GM21717 (cell line): ENCODE results near the gene FFAR3.
"Not testable (repeated sequence)": the region's sequence is repeated elsewhere in the genome, so short reads cannot be mapped to it uniquely, and the experiment has no call there.

Experiments
- ATAC-seq: cut with Tn5 transposase; IDR thresholded peaks from one replicate; pipeline ENCODE4 v1.9.1; 2021; ENCODE audit warnings: mild to moderate bottlenecking, moderate library complexity; ENCODE audit not compliant: unreplicated experiment

Gene FFAR3

DNA sequence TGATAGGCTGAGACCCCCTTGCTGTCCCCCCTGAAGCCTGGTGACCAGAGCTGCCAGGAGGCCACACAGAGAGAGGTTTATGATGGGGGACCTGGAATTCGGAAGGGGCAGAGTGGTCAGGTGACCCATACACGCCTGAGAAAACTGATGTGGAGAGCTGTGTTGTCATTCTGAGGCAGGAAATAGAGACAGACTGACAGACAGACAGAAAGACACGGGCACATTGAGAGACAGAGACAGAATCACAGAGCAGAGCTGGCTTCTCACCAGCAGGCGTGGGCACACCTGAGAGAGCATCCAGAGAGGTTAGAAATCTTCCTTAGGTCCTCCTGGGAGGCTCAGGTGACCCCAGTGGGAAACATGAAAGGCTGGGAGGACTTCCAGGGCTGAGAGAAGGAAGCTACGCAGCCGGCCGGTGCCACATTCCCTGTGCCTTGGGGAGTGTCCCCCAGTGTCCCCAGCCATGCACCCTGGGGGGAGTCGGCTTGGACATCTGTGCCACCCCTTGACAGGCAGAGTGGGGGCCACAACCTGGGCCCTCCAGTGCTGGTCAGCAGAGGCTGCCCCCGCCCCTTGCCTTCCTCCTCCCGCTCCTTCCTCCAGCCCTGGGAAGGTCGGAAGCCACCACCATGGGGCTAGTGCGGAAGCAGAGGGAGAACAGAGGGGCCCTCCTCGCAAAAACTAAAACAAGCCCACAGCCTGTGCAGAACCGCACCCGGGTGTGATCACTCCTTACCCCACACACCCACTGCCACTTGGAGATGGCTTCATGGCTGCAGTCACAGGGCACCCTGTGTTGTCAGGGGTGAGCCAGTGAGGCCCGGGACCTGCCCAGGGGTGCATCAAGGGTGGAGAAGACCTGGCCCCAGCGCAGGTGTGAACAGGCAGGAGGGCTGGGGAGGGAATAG is 8.4 kb upstream of the FFAR3 start:
- ATAC-seq, result no peak

- no peak for ATAC-seq
These were observed 7.7 kb upstream of the FFAR3 start for GRCh38 chr19:35350591-35350990.

GRCh38 chr19:35351411-35352176 is 6.7 kb upstream of the FFAR3 start:
- ATAC-seq, result no peak

DNA sequence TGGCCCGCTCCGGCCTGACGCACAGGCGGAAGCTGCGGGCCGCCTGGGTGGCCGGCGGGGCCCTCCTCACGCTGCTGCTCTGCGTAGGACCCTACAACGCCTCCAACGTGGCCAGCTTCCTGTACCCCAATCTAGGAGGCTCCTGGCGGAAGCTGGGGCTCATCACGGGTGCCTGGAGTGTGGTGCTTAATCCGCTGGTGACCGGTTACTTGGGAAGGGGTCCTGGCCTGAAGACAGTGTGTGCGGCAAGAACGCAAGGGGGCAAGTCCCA is 6.1 kb upstream of the FFAR3 start:
- ATAC-seq, result no peak

DNA sequence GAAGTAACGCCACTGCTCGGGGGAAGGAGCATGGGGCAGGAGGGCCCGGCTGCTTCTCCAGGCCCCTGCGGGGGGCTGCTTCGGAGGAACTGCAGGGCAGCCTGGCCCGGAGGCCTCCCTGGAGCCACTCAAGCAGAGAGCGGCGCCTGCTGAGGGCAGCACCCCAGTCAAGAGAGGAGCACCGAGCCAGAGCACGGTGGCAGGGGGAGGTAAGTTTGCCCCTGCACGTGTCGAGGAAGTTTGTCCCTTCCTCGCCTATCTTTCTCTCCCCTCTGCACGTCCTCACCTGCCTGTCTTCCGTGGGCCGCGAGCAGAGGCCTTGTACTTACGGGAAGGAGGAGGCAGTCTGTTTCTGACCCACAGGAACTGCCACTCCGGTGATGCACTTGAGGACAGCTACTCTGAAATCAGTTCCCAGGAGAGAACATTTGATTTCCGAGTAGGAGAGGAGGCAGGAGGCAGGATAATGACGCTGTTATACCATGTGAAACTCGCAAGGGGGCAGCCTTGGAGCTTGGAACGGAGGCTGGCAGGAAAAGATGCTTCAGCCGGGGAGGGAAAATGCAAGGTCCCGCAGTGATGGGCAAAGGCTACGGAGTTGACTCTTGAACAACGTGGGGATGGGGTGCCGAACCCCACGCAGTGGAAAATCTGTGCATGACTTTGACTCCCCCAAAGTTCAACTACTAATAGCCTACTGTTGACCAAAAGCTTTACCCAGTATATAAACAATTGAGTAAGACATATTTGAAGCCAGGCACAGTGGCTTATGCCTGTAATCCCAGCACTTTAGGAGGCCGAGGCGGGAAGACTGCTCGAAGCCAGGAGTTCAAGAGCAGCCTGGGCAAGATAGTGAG is 5.6 kb upstream of the FFAR3 start:
- no peak for ATAC-seq

DNA sequence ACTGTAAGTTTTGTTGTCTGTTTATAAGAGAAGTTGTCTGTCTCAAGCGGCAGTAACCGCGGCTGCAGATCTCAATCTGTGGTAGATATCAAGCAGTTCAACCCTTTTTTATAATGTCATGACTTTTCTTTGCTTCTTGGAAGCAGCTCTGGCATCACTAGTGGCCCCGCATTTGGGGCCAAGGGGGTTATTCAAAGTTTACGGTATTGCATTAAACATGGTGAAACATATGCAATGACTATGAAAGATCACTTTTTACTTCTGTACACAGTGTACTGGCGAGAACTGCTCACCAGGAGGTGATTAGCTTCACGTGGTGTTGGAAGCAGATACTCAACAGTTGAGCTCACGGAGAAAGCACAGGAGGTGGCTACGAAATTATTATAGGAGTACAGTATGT is 4.6 kb upstream of the FFAR3 start:
- ATAC-seq, result no peak

- no peak for ATAC-seq
These were observed 3.4 kb upstream of the FFAR3 start for GRCh38 chr19:35354898-35355297.

DNA sequence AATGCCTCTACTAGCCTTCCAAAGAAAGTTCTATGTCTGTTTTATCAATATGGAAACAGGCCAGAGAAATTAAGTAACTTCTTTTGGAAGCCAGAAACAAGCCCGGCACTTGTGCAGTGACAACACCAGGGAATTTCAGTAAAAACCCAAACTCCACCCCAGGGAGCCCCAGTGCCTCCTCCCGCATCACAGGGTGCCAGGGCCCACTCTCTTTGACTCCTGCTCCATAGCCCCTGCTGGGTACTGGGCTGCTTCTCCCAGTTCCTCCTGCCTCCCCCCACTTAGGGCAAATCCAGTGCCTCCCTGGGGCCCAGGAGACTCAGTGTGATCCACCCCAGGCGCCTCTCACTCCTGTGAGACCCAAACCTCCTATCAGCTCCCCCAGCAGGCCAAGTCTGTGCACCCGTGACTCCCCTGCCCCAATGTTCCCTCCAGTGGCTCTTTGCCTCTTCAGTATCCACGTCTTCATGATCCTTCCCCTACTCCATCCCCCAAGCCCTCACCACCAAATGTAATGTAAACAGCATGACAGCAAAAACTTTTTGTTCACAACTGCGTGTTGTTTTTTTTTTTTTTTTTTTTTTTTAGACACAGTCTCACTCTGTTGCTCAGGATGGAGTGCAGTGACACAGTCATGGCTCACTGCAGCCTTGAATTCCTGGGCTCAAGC is 2.3 kb upstream of the FFAR3 start:
- ATAC-seq, result no peak

DNA sequence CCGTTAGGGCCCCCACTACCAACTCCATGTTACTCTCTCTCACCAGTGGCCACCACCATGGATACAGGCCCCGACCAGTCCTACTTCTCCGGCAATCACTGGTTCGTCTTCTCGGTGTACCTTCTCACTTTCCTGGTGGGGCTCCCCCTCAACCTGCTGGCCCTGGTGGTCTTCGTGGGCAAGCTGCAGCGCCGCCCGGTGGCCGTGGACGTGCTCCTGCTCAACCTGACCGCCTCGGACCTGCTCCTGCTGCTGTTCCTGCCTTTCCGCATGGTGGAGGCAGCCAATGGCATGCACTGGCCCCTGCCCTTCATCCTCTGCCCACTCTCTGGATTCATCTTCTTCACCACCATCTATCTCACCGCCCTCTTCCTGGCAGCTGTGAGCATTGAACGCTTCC is 574 bp downstream of the FFAR3 start:
- not testable (repeated sequence) for ATAC-seq

DNA sequence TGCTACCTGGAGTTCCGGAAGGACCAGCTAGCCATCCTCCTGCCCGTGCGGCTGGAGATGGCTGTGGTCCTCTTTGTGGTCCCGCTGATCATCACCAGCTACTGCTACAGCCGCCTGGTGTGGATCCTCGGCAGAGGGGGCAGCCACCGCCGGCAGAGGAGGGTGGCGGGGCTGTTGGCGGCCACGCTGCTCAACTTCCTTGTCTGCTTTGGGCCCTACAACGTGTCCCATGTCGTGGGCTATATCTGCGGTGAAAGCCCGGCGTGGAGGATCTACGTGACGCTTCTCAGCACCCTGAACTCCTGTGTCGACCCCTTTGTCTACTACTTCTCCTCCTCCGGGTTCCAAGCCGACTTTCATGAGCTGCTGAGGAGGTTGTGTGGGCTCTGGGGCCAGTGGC is 1.1 kb downstream of the FFAR3 start:
- not testable (repeated sequence) for ATAC-seq

GRCh38 chr19:35360081-35360480 is 1.8 kb downstream of the FFAR3 start:
- ATAC-seq, result not testable (repeated sequence)

DNA sequence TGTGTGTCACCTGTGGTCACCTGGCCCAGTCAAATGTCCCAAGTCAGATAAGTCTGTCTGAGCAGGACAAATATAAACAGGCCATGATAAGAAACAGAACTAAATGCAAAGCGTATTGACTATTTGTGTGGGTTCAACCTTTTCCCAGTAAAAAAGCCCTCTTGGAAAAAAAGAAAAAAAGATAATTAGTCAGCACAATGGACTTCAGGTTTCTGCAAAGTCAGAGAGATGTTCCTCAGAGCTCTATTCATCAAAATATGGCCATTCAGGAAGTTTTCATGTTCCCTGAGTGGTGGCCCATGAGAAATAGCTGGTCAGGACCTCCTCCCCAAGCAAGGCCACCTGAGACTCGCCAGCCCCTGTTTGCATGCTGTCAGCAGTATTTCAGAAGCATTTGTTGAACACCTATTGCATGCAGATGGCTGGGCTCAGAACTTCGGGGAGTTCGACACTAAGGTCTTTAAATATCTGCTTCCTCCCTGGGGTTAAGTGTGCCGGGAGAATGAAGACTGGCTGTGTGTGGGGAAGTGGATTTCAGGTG is 2.7 kb downstream of the FFAR3 start:
- no peak for ATAC-seq

DNA sequence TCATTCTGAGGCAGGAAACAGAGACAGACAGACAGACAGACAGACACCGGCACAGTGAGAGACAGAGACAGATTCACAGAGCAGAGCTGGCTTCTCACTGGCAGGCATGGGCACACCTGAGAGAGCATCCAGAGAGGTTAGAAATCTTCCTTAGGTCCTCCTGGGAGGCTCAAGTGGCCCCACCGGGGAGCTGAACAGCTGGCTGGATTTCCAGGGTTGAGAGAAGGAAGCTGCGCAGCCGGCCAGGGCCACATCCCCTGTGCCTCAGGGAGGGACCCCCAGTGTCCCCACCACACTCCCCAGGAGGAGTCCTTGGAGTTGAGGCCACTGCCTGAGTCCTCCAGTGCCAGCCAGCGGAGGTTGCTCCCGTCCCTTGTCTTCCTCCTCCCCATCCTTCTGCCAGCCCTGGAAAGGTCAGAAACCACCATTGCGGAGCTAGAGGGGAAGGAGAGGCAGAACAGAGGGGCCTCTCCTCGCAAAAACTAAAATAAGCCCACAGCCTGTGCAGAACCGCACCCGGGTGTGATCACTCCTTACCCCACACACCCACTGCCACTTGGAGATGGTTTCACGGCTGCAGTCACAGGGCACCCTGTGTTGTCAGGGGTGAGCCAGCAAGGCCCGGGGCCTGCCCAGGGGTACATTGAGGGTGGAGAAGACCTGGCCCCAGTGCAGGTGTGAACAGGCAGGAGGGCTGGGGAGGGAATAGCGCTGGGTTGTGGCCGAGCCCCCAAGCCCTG is 4.2 kb downstream of the FFAR3 start:
- ATAC-seq, result no peak

DNA sequence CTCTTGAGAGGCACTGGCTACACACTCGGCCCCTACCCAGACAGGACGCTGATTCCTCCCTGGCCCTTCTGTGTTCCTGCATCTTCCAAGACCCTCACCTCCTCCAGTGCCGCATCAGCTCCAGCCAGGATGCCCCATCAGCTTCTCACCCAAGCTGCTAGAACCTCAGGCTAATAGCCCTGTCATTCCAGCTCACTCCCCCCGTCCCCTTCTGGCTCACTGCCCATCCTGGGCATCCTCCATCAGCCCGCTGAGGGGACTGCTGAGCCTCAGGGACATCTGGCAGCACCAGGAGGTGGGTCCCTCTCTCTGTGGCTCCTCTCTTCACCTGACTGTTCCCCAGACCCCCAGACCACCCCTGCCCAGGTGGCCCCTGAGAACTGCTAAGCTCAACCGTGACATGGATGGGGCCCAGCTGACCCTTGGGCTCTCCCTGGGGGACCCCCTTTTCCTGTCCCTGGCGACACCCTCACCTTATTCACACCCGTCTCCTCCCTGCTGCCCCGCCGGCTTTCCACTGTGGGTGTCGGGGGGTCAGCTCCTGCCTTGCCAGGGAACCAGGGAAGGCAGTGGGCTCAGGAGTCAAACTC is 4.8 kb downstream of the FFAR3 start:
- no peak for ATAC-seq

GRCh38 chr19:35363711-35364425 is 5.6 kb downstream of the FFAR3 start:
- ATAC-seq, result no peak

GRCh38 chr19:35365303-35365702 is 7.0 kb downstream of the FFAR3 start:
- no peak for ATAC-seq

DNA sequence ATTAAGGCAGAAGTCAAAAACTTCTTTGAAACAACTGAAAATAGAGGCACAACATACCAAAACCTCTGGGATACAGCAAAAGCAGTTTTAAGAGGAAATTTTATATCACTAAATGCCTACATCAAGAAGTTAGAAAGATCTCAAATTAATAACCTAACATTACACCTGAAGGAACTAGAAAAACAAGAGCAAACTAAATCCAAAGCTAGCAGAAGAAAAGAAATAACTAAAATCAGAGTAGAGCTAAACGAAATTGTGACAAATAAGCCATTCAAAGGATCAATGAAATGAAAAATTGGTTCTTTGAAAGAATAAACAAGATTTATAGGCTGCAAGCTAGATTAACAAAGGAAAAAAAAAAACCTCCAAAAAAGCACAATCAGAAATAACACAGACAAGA is 10.1 kb downstream of the FFAR3 start:
- ATAC-seq, result no peak

GRCh38 chr19:35369522-35369921 is 11.3 kb downstream of the FFAR3 start:
- no peak for ATAC-seq

DNA sequence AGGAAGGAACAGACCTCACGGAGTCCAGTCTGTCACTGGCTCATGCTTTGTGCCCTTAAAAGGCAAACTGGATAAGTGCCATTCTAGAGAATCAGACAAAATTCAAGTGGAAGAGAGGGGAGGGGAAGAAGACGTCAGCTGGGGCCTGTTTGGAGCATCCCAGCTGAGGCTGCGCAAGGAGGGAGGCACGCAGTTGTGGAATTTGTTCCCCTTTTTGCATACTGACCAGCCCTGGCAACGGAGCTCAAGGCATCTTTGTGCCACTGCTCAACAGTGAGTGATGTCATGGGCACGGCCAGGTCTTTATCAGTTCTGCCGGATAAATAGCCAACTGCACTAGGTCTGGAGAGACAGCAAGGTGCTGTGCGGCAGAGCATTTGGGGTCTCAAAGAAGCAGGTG is 12.5 kb downstream of the FFAR3 start, which contains the start of gene GPR42:
Gene GPR42, plus strand, starts transcription at position 347 of the 400 bp plus-strand sequence. CDS start 292 bp downstream, outside the sequence.
- ATAC-seq, result no peak
